ENCODE data around the gene CACNG7.
A peak's percentile ranks its signal among the peaks of the same experiment; 100 is the strongest.
"Not testable (repeated sequence)": the region's sequence is repeated elsewhere in the genome, so short reads cannot be mapped to it uniquely, and the experiment has no call there.

CACNG7 gene

GRCh38 chr19:53944933-53945332, 35.9 kb downstream of the CACNG7 start:
- H3K4me3 ChIP-seq (ENCODE audit: low read depth, low read length) = no peak overlapping the region
- no peak for DNase-seq (ENCODE audit: low read depth)

- no peak overlapping the region for H3K4me3 ChIP-seq (ENCODE audit: low read depth, low read length)
- no peak for DNase-seq (ENCODE audit: low read depth)
Measured at GRCh38 chr19:53945441-53945840, 36.4 kb downstream of the CACNG7 start.

GRCh38 chr19:53945998-53946397, 36.9 kb downstream of the CACNG7 start:
- no peak overlapping the region for H3K4me3 ChIP-seq (ENCODE audit: low read depth, low read length)
- no peak for DNase-seq (ENCODE audit: low read depth)

GRCh38 chr19:53947624-53948023, 38.5 kb downstream of the CACNG7 start:
- DNase-seq (ENCODE audit: low read depth) = no peak
- no peak overlapping the region for H3K4me3 ChIP-seq (ENCODE audit: low read depth, low read length)

GRCh38 chr19:53948611-53949010, 39.5 kb downstream of the CACNG7 start:
- H3K4me3 ChIP-seq (ENCODE audit: low read depth, low read length); DNase-seq (ENCODE audit: low read depth): not testable (repeated sequence)

GRCh38 chr19:53951436-53951835, 42.4 kb downstream of the CACNG7 start:
- DNase-seq (ENCODE audit: low read depth) = no peak
- no peak overlapping the region for H3K4me3 ChIP-seq (ENCODE audit: low read depth, low read length)

GRCh38 chr19:53951947-53952346, 42.9 kb downstream of the CACNG7 start:
- DNase-seq (ENCODE audit: low read depth) = no peak
- no peak overlapping the region for H3K4me3 ChIP-seq (ENCODE audit: low read depth, low read length)

- no peak for DNase-seq (ENCODE audit: low read depth)
- no peak overlapping the region for H3K4me3 ChIP-seq (ENCODE audit: low read depth, low read length)
Measured at GRCh38 chr19:53953383-53953782, 44.3 kb downstream of the CACNG7 start.

GRCh38 chr19:53957448-53958167, 48.5 kb downstream of the CACNG7 start:
- H3K4me3 ChIP-seq (ENCODE audit: low read depth, low read length) = no peak overlapping the region
- no peak for DNase-seq (ENCODE audit: low read depth)

- DNase-seq (ENCODE audit: low read depth) = no peak
- H3K4me3 ChIP-seq (ENCODE audit: low read depth, low read length) = no peak overlapping the region
Measured at GRCh38 chr19:53958168-53958571, 49.1 kb downstream of the CACNG7 start.

- no peak overlapping the region for H3K4me3 ChIP-seq (ENCODE audit: low read depth, low read length)
- DNase-seq (ENCODE audit: low read depth) = no peak
Measured at GRCh38 chr19:53958823-53959757, 50.0 kb downstream of the CACNG7 start.

GRCh38 chr19:53960187-53960586, 51.1 kb downstream of the CACNG7 start:
- DNase-seq (ENCODE audit: low read depth) = no peak
- no peak overlapping the region for H3K4me3 ChIP-seq (ENCODE audit: low read depth, low read length)

- H3K4me3 ChIP-seq (ENCODE audit: low read depth, low read length) = no peak overlapping the region
- no peak for DNase-seq (ENCODE audit: low read depth)
Measured at GRCh38 chr19:53960886-53961285, 51.8 kb downstream of the CACNG7 start.

GRCh38 chr19:53961523-53962356, 52.7 kb downstream of the CACNG7 start:
- DNase-seq (ENCODE audit: low read depth) = no peak
- peak overlapping the region; percentile 30 for H3K4me3 ChIP-seq (ENCODE audit: low read depth, low read length)

GRCh38 chr19:53962887-53963431, 53.9 kb downstream of the CACNG7 start, which contains the start of gene CACNG8:
TSS of gene CACNG8 (plus strand) at chr19:53962937.
- H3K4me3 ChIP-seq (ENCODE audit: low read depth, low read length) = peak within 1 kb of the TSS; percentile 30
- DNase-seq (ENCODE audit: low read depth) = no peak

GRCh38 chr19:53965091-53965490, 56.0 kb downstream of the CACNG7 start:
- H3K4me3 ChIP-seq (ENCODE audit: low read depth, low read length) = no peak overlapping the region
- no peak for DNase-seq (ENCODE audit: low read depth)

- no peak overlapping the region for H3K4me3 ChIP-seq (ENCODE audit: low read depth, low read length)
- DNase-seq (ENCODE audit: low read depth) = no peak
Measured at GRCh38 chr19:53966931-53967330, 57.9 kb downstream of the CACNG7 start.

GRCh38 chr19:53969366-53969765, 60.3 kb downstream of the CACNG7 start:
- no peak overlapping the region for H3K4me3 ChIP-seq (ENCODE audit: low read depth, low read length)
- no peak for DNase-seq (ENCODE audit: low read depth)

- no peak for DNase-seq (ENCODE audit: low read depth)
- no peak overlapping the region for H3K4me3 ChIP-seq (ENCODE audit: low read depth, low read length)
Measured at GRCh38 chr19:53971673-53972072, 62.6 kb downstream of the CACNG7 start.
